ENCODE measurements around the gene TK2. TPM values are rescaled to one million over a fixed set of nuclear protein-coding genes. Genes with fewer than 3 reads are reported as not detected.
"Not testable (repeated sequence)": the region's sequence is repeated elsewhere in the genome, so short reads cannot be mapped to it uniquely, and the experiment has no call there.

The TK2 gene
- polyA plus RNA-seq, 3 donors: 29.8 to 38.9 (median 32.4) TPM

DNA sequence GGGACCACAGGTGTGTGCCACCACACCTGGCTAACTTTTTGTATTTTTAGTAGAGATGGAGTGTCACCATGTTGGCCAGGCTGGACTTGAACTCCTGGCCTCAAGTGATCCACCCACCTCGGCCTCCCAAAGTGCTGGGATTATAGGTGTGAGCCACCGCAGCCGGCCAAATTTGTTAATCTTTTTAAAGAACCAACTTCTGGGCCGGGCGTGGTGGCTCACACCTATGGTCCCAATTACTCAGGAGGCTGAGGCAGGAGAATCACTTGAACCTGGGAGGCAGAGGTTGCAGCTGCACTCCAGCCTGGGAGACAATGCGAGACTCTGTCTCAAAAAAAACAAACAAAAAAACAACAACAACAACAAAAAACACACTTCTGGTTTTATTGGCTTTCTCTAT is 84.0 kb downstream of the TK2 start:
- intact Hi-C loops (cut with micrococcal nuclease); H3K9me3 ChIP-seq (replicated peaks in 1 of 2; ENCODE audit: control insufficient read depth in 1 of 2, insufficient read depth in 1 of 2, low read length in 2 of 2); H3K4me3 ChIP-seq (replicated peaks in 1 of 3; ENCODE audit: low read depth in 2 of 3, low read length in 3 of 3); H3K4me3 Mint-ChIP-seq; H3K4me2 ChIP-seq (replicated peaks; ENCODE audit: extremely low read depth, low read length, poor library complexity, severe bottlenecking); H3K27ac ChIP-seq (ENCODE audit: low read depth in 1 of 2, low read length in 2 of 2); H3K36me3 Mint-ChIP-seq; H3K4me1 Mint-ChIP-seq; H3K4me1 ChIP-seq (ENCODE audit: control insufficient read depth in 1 of 2, insufficient read depth in 2 of 2, low read length in 2 of 2); H3K79me2 ChIP-seq (ENCODE audit: insufficient read depth, low read length); DNase-seq; H3K9me3 Mint-ChIP-seq; H3K27me3 ChIP-seq (ENCODE audit: control insufficient read depth in 2 of 2, insufficient read depth in 2 of 2, low read length in 2 of 2); H3K9ac ChIP-seq (ENCODE audit: insufficient read depth, low read length, poor library complexity, severe bottlenecking); H3K36me3 ChIP-seq (replicated peaks in 1 of 2; ENCODE audit: control insufficient read depth in 1 of 2, insufficient read depth in 2 of 2, low read length in 2 of 2); H4K20me1 ChIP-seq (ENCODE audit: insufficient read depth, low read length); H2AFZ ChIP-seq (ENCODE audit: insufficient read depth, low read depth, low read length, poor library complexity, severe bottlenecking): not testable (repeated sequence)
- H3K27ac Mint-ChIP-seq: peak overlapping the region in 1 of 7 donors; percentile 12
- H3K27me3 Mint-ChIP-seq (ENCODE audit: low read depth in 3 of 3): peaks cover 16 to 28% (median 17%) of the 10 kb centered on the region in 3 donors
- 100% methylated on average over 6 of the region's 6 CpGs for WGBS (ENCODE audit: insufficient coverage)

DNA sequence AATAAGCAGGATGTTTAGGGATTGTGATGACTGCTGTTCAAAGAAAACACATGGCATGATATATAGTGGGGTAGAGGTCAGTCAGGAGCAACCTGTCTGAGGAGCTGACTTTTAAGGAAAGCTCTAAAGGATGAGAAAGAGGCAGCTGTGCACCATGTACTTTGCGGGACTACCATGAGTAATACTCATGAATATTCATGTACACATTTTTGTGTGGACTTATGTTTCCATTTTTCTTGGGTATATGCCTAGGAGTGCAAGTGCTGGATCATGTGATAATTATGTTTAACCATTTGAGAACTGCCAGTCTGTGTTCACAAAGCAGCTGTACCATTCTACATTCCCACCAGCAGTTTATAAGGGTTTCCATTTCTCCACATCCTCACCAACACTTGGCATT is 87.0 kb downstream of the TK2 start:
- Histone ChIP-seq H3K79me2 (ENCODE audit: insufficient read depth, low read length) (no peaks in the 10 kb centered on the region), H2AFZ (ENCODE audit: insufficient read depth, low read depth, low read length, poor library complexity, severe bottlenecking) (no peak overlapping the region), H3K27me3 (ENCODE audit: control insufficient read depth in 2 of 2, insufficient read depth in 2 of 2, low read length in 2 of 2) (peaks cover 0 to 3% of the 10 kb centered on the region in 2 donors), H3K9ac (ENCODE audit: insufficient read depth, low read length, poor library complexity, severe bottlenecking) (no peak overlapping the region), H3K27ac (ENCODE audit: low read depth in 1 of 2, low read length in 2 of 2) (no peak overlapping the region), H3K4me2 (replicated peaks; ENCODE audit: extremely low read depth, low read length, poor library complexity, severe bottlenecking) (no peak overlapping the region), H4K20me1 (ENCODE audit: insufficient read depth, low read length) (no peaks in the 10 kb centered on the region), H3K4me3 (replicated peaks in 1 of 3; ENCODE audit: low read depth in 2 of 3, low read length in 3 of 3) (no peak overlapping the region), H3K9me3 (replicated peaks in 1 of 2; ENCODE audit: control insufficient read depth in 1 of 2, insufficient read depth in 1 of 2, low read length in 2 of 2) (no peaks in the 10 kb centered on the region), H3K36me3 (replicated peaks in 1 of 2; ENCODE audit: control insufficient read depth in 1 of 2, insufficient read depth in 2 of 2, low read length in 2 of 2) (no peaks in the 10 kb centered on the region), H3K4me1 (ENCODE audit: control insufficient read depth in 1 of 2, insufficient read depth in 2 of 2, low read length in 2 of 2) (no peaks in the 10 kb centered on the region)
- Mint-ChIP-seq H3K9me3 (peaks cover 0 to 7% (median 4%) of the 10 kb centered on the region in 7 donors), H3K36me3 (no peaks in the 10 kb centered on the region), H3K4me3 (no peak overlapping the region), H3K27me3 (ENCODE audit: low read depth in 3 of 3) (peaks cover 20 to 39% (median 29%) of the 10 kb centered on the region in 3 donors), H3K27ac (no peak overlapping the region), H3K4me1 (peaks cover 2% of the 10 kb centered on the region)
- no peak for DNase-seq
- TF ChIP-seq, protein P1, sequence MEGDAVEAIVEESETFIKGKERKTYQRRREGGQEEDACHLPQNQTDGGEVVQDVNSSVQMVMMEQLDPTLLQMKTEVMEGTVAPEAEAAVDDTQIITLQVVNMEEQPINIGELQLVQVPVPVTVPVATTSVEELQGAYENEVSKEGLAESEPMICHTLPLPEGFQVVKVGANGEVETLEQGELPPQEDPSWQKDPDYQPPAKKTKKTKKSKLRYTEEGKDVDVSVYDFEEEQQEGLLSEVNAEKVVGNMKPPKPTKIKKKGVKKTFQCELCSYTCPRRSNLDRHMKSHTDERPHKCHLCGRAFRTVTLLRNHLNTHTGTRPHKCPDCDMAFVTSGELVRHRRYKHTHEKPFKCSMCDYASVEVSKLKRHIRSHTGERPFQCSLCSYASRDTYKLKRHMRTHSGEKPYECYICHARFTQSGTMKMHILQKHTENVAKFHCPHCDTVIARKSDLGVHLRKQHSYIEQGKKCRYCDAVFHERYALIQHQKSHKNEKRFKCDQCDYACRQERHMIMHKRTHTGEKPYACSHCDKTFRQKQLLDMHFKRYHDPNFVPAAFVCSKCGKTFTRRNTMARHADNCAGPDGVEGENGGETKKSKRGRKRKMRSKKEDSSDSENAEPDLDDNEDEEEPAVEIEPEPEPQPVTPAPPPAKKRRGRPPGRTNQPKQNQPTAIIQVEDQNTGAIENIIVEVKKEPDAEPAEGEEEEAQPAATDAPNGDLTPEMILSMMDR (IDR thresholded peaks at IDR 0.05): no peak
- no CpG with 5 or more reads among the region's 1 CpG for WGBS (ENCODE audit: insufficient coverage)
- intact Hi-C loops (cut with micrococcal nuclease): no loop called here

All from CD14-positive monocyte (primary cell).